SKM-1 treated with dmso at 0.1 percent for 144 hours (cell line): ENCODE results near the gene SUN1.
"Not testable (repeated sequence)": the region's sequence is repeated elsewhere in the genome, so short reads cannot be mapped to it uniquely, and the experiment has no call there.

Experiments used
- DNase-seq: peaks from one replicate; lab custom pipeline; 2025; ENCODE audit not compliant: unreplicated experiment; lab: John Stamatoyannopoulos, UW

The SUN1 gene

GRCh38 chr7:833601-834258 is 1.5 kb downstream of the SUN1 start:
- no peak for DNase-seq

- DNase-seq = no peak
Observed at GRCh38 chr7:834277-834676, 2.0 kb downstream of the SUN1 start.

GRCh38 chr7:835021-835420 is 2.7 kb downstream of the SUN1 start:
- no peak for DNase-seq

GRCh38 chr7:835485-836401 is 3.5 kb downstream of the SUN1 start:
- DNase-seq = no peak

GRCh38 chr7:836429-836828 is 4.2 kb downstream of the SUN1 start:
- DNase-seq = peak; percentile 20

GRCh38 chr7:837001-837400 is 4.7 kb downstream of the SUN1 start:
- DNase-seq = no peak

GRCh38 chr7:840001-840600 is 7.8 kb downstream of the SUN1 start:
- no peak for DNase-seq

- DNase-seq = no peak
Observed at GRCh38 chr7:841943-842342, 9.7 kb downstream of the SUN1 start.

GRCh38 chr7:842431-843031 is 10.3 kb downstream of the SUN1 start:
- no peak for DNase-seq

- no peak for DNase-seq
Observed at GRCh38 chr7:843230-843629, 11.0 kb downstream of the SUN1 start.

- DNase-seq = no peak
Observed at GRCh38 chr7:844043-844442, 11.8 kb downstream of the SUN1 start.

- no peak for DNase-seq
Observed at GRCh38 chr7:844514-844913, 12.2 kb downstream of the SUN1 start.

- no peak for DNase-seq
Observed at GRCh38 chr7:845091-845490, 12.8 kb downstream of the SUN1 start.

GRCh38 chr7:845731-846130 is 13.5 kb downstream of the SUN1 start:
- DNase-seq = no peak

GRCh38 chr7:846958-847650 is 14.8 kb downstream of the SUN1 start:
- not testable (repeated sequence) for DNase-seq

GRCh38 chr7:847728-848127 is 15.5 kb downstream of the SUN1 start:
- DNase-seq = not testable (repeated sequence)

GRCh38 chr7:849145-849544 is 16.9 kb downstream of the SUN1 start:
- no peak for DNase-seq

- no peak for DNase-seq
Observed at GRCh38 chr7:849781-850180, 17.5 kb downstream of the SUN1 start.

- no peak for DNase-seq
Observed at GRCh38 chr7:851204-851603, 18.9 kb downstream of the SUN1 start.

- DNase-seq = no peak
Observed at GRCh38 chr7:853366-854117, 21.3 kb downstream of the SUN1 start.
